ENCODE results near the gene HMGXB3. TPM values are rescaled to one million over a fixed set of nuclear protein-coding genes. Genes with fewer than 3 reads are reported as not detected.

HMGXB3 gene
- total RNA-seq, 2 experiments from 2014 or later: 27.4 to 29.3 TPM

DNA sequence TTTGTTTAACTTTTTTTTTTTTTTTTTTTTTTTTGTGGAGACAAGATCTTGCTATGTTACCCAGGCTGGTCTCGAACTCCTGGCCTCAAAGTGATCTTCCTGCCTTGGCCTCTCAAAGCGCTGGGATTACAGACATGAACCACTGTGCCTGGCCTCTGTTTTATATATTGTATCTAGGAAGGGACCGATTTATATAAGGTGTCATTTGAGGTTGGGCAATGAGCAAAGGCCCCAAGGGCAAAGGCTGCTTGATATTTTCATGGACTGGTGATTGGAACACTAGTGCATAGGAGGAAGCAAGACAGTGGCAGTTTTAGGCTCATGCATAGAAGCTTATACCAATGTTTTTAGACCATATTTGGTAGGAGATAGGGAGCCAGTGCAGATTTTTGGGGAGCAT lies 36.8 kb upstream of the HMGXB3 start:
- ATAC-seq (ENCODE audit: poor library complexity) (no peak), DNase-seq (no peak)
- H3K4me1 Mint-ChIP-seq (ENCODE audit: low read depth): peaks cover 32% of the 10 kb centered on the region
- H3K27ac ChIP-seq (ENCODE audit: low read depth in 1 of 2, low read length in 2 of 2): no peak overlapping the region
- peaks cover 28% of the 10 kb centered on the region for H3K4me1 ChIP-seq (ENCODE audit: insufficient read depth, low read length)
- H3K9me3 Mint-ChIP-seq: no peaks in the 10 kb centered on the region
- CTCF ChIA-PET: interaction anchor here (2.3 kb wide), 1 partner anchor 27 kb away, joined by 11 read pairs; no protein-coding TSS in a partner anchor
- H3K4me3 Mint-ChIP-seq: no peak overlapping the region
- intact Hi-C loops (cut with DNase I, micrococcal nuclease): loop anchor here (5.0 kb wide), 2 partner anchors 39 to 231 kb away; partner anchors contain the start of genes HMGXB3 (in 1 of the 2), PPARGC1B (in 1 of the 2) and TIGD6 (in 1 of the 2)
- H3K27me3 ChIP-seq (ENCODE audit: control insufficient read depth in 1 of 2, insufficient read depth in 2 of 2, low read length in 2 of 2): no peaks in the 10 kb centered on the region
- H3K36me3 Mint-ChIP-seq (ENCODE audit: low read depth): peaks cover 15% of the 10 kb centered on the region
- H3K9me3 ChIP-seq (ENCODE audit: control insufficient read depth in 1 of 2, insufficient read depth in 1 of 2, low read length in 2 of 2): no peaks in the 10 kb centered on the region
- TF ChIP-seq, protein P1, sequence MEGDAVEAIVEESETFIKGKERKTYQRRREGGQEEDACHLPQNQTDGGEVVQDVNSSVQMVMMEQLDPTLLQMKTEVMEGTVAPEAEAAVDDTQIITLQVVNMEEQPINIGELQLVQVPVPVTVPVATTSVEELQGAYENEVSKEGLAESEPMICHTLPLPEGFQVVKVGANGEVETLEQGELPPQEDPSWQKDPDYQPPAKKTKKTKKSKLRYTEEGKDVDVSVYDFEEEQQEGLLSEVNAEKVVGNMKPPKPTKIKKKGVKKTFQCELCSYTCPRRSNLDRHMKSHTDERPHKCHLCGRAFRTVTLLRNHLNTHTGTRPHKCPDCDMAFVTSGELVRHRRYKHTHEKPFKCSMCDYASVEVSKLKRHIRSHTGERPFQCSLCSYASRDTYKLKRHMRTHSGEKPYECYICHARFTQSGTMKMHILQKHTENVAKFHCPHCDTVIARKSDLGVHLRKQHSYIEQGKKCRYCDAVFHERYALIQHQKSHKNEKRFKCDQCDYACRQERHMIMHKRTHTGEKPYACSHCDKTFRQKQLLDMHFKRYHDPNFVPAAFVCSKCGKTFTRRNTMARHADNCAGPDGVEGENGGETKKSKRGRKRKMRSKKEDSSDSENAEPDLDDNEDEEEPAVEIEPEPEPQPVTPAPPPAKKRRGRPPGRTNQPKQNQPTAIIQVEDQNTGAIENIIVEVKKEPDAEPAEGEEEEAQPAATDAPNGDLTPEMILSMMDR (IDR thresholded peaks at IDR 0.05): no peak
- no peaks in the 10 kb centered on the region for H3K36me3 ChIP-seq (ENCODE audit: insufficient read depth, low read length)
- no peak overlapping the region for H3K27ac Mint-ChIP-seq
- POLR2A ChIA-PET: interaction anchor here (1.5 kb wide), 1 partner anchor 36 kb away, joined by 4 read pairs; the partner anchor contains the start of genes HMGXB3 and TIGD6
- H3K4me3 ChIP-seq (ENCODE audit: low read length): no peak overlapping the region
- H3K27me3 Mint-ChIP-seq: no peaks in the 10 kb centered on the region

DNA sequence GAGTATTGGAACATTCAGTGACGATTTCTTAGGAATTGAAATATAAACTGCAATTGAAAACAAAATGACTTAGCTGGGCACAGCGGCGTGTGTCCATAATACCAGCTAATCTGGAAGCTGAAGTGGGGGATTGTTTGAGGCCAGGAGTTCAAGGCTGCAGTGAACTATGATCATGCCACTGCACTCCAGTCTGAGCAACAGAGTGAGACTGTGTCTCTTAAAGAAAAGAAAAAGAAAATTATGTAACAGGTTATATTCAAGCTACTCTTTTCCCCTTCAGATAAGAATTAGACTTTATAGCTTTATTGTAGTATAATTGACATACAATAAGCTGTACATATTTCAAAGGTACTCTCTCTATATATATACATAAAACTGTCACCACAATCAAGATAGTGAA lies 33.6 kb upstream of the HMGXB3 start:
- H3K4me1 Mint-ChIP-seq (ENCODE audit: low read depth): peaks cover 18% of the 10 kb centered on the region
- no peaks in the 10 kb centered on the region for H3K9me3 ChIP-seq (ENCODE audit: control insufficient read depth in 1 of 2, insufficient read depth in 1 of 2, low read length in 2 of 2)
- H3K4me3 ChIP-seq (ENCODE audit: low read length): no peak overlapping the region
- peaks cover 20% of the 10 kb centered on the region for H3K36me3 Mint-ChIP-seq (ENCODE audit: low read depth)
- TF ChIP-seq, protein P1 (IDR thresholded peaks at IDR 0.05): no peak
- POLR2A ChIA-PET: interaction anchor here (1.1 kb wide), 1 partner anchor 14 kb away, joined by 3 read pairs; no protein-coding TSS in a partner anchor
- no peaks in the 10 kb centered on the region for H3K36me3 ChIP-seq (ENCODE audit: insufficient read depth, low read length)
- ATAC-seq (ENCODE audit: poor library complexity) (no peak), DNase-seq (no peak)
- H3K4me1 ChIP-seq (ENCODE audit: insufficient read depth, low read length): peaks cover 5% of the 10 kb centered on the region
- CTCF ChIA-PET: interaction anchor here (2.0 kb wide), 1 partner anchor 24 kb away, joined by 10 read pairs; no protein-coding TSS in a partner anchor
- H3K27me3 Mint-ChIP-seq: no peaks in the 10 kb centered on the region
- no peaks in the 10 kb centered on the region for H3K9me3 Mint-ChIP-seq
- H3K27ac ChIP-seq (ENCODE audit: low read depth in 1 of 2, low read length in 2 of 2): no peak overlapping the region
- intact Hi-C loops (cut with DNase I, micrococcal nuclease): no loop called here
- H3K27me3 ChIP-seq (ENCODE audit: control insufficient read depth in 1 of 2, insufficient read depth in 2 of 2, low read length in 2 of 2): no peaks in the 10 kb centered on the region
- H3K27ac Mint-ChIP-seq: no peak overlapping the region
- no peak overlapping the region for H3K4me3 Mint-ChIP-seq

DNA sequence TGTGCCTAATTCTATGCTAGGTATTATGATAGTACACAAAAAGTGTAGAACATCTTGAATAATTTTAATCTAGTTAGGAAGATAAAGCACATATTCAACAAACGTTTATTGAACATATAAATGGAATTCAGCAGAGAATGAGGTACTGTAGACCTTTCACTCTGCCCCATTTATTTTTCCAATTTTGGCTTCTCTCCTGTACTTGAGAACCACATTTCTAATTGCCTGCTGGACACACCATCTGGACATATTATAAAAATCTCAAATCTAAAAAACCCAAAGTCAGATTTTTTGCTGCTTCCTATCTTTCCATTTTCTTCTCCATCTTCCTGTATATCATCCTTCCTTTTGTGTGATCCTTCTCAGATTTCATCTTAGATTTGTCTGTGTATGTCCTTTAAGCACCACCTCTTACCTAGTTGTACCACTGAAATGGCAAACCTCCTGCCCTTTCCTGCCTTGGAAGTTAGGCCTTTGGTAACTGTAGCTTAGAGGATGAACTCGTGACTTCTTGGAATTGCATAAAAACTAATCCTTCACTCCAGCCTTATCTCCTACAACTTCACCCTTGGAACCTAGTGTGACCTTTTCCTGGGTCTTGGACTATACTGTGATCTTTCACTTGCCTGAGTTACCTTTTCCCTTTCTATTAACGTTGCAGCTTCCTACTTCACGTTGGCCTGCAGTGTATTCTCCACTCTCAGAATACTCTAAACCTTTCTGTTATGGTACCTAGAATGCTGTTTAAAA lies 31.2 kb upstream of the HMGXB3 start:
- TF ChIP-seq, protein P1 (IDR thresholded peaks at IDR 0.05): no peak
- intact Hi-C loops (cut with DNase I, micrococcal nuclease): no loop called here
- Mint-ChIP-seq H3K27me3 (no peaks in the 10 kb centered on the region), H3K9me3 (no peaks in the 10 kb centered on the region), H3K27ac (no peak overlapping the region), H3K36me3 (ENCODE audit: low read depth) (peaks cover 11% of the 10 kb centered on the region), H3K4me3 (no peak overlapping the region), H3K4me1 (ENCODE audit: low read depth) (peaks cover 12% of the 10 kb centered on the region)
- ChIA-PET POLR2A (no interaction called here), CTCF (interaction anchor here (1.0 to 1.5 kb wide), 2 partner anchors 10 to 42 kb away, joined by 3 to 4 read pairs; no protein-coding TSS in a partner anchor)
- no peaks in the 10 kb centered on the region for H3K9me3 ChIP-seq (ENCODE audit: control insufficient read depth in 1 of 2, insufficient read depth in 1 of 2, low read length in 2 of 2)
- no peaks in the 10 kb centered on the region for H3K36me3 ChIP-seq (ENCODE audit: insufficient read depth, low read length)
- no peak for ATAC-seq (ENCODE audit: poor library complexity)
- no peak overlapping the region for H3K27ac ChIP-seq (ENCODE audit: low read depth in 1 of 2, low read length in 2 of 2)
- H3K27me3 ChIP-seq (ENCODE audit: control insufficient read depth in 1 of 2, insufficient read depth in 2 of 2, low read length in 2 of 2): no peaks in the 10 kb centered on the region
- no peak for DNase-seq
- no peaks in the 10 kb centered on the region for H3K4me1 ChIP-seq (ENCODE audit: insufficient read depth, low read length)
- no peak overlapping the region for H3K4me3 ChIP-seq (ENCODE audit: low read length)

All from CD4-positive, alpha-beta T cell (primary cell).